IMR-90 (cell line): Measurements from ENCODE around the gene SLC16A4.

ENCODE experiments used
- BHLHE40 ChIP-seq: fragments of 150-350 bp; IDR thresholded peaks from 2 replicates; pipeline ENCODE4 v1.6.1; 2016; ENCODE audit warnings: mild to moderate bottlenecking, low read depth, low read length
- CHD1 ChIP-seq: IDR thresholded peaks from 2 replicates; pipeline ENCODE4 v1.6.1; 2012; ENCODE audit warnings: low read depth, low read length, improper control_type of control experiment
- ELK1 ChIP-seq: fragments of 150-350 bp; IDR thresholded peaks from 2 replicates; pipeline ENCODE4 v1.6.1; 2016; ENCODE audit warnings: low read depth, mild to moderate bottlenecking, low read length, moderate library complexity, borderline replicate concordance
- MAFK ChIP-seq: IDR thresholded peaks from 2 replicates; pipeline ENCODE4 v1.6.1; 2012; ENCODE audit warnings: low read depth, low read length, improper control_type of control experiment
- MAZ ChIP-seq: IDR thresholded peaks from 2 replicates; pipeline ENCODE4 v1.6.1; 2012; ENCODE audit warnings: low read depth, mild to moderate bottlenecking, low read length, improper control_type of control experiment, moderate library complexity, borderline replicate concordance
- MXI1 ChIP-seq: IDR thresholded peaks from 2 replicates; pipeline ENCODE4 v1.6.1; 2012; ENCODE audit warnings: low read depth, mild to moderate bottlenecking, low read length, moderate library complexity, borderline replicate concordance
- POLR2A ChIP-seq: IDR thresholded peaks from 2 replicates; pipeline ENCODE4 v1.6.1; 2012; ENCODE audit warnings: mild to moderate bottlenecking, low read depth, low read length
- RAD21 ChIP-seq: IDR thresholded peaks from 2 replicates; pipeline ENCODE4 v1.6.1; 2012; ENCODE audit warnings: low read length, improper control_type of control experiment
- RFX5 ChIP-seq: IDR thresholded peaks from 2 replicates; pipeline ENCODE4 v1.8.0; 2012; ENCODE audit warnings: low read depth, mild to moderate bottlenecking, low read length, moderate library complexity
- SMC3 ChIP-seq: fragments of 150-350 bp; IDR thresholded peaks from 2 replicates; pipeline ENCODE4 v1.6.1; 2016; ENCODE audit warnings: low read depth, mild to moderate bottlenecking, antibody characterized with exemption, low read length, moderate library complexity
- TF ChIP-seq, protein P1 (sequence below): conservative IDR thresholded peaks from 2 replicates; pipeline ENCODE4 v1.5.1; 2012; ENCODE audit warnings: mild to moderate bottlenecking, low read depth, low read length, improper control_type of control experiment
- TF ChIP-seq, protein P2 (sequence below): fragments of 150-350 bp; IDR thresholded peaks from 2 replicates; pipeline ENCODE4 v1.6.1; 2017; ENCODE audit warnings: mild to moderate bottlenecking, antibody characterized with exemption, low read length, low read depth

- TF ChIP-seq, protein P1, sequence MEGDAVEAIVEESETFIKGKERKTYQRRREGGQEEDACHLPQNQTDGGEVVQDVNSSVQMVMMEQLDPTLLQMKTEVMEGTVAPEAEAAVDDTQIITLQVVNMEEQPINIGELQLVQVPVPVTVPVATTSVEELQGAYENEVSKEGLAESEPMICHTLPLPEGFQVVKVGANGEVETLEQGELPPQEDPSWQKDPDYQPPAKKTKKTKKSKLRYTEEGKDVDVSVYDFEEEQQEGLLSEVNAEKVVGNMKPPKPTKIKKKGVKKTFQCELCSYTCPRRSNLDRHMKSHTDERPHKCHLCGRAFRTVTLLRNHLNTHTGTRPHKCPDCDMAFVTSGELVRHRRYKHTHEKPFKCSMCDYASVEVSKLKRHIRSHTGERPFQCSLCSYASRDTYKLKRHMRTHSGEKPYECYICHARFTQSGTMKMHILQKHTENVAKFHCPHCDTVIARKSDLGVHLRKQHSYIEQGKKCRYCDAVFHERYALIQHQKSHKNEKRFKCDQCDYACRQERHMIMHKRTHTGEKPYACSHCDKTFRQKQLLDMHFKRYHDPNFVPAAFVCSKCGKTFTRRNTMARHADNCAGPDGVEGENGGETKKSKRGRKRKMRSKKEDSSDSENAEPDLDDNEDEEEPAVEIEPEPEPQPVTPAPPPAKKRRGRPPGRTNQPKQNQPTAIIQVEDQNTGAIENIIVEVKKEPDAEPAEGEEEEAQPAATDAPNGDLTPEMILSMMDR = peak; percentile 47
- peak; percentile 85 for TF ChIP-seq POLR2A
- no peak for TF ChIP-seq MAFK
- no peak for TF ChIP-seq MAZ
- no peak for TF ChIP-seq ELK1
- TF ChIP-seq BHLHE40 = peak; percentile 69; the same call in 1 of the 2 replicates
- TF ChIP-seq, protein P2, sequence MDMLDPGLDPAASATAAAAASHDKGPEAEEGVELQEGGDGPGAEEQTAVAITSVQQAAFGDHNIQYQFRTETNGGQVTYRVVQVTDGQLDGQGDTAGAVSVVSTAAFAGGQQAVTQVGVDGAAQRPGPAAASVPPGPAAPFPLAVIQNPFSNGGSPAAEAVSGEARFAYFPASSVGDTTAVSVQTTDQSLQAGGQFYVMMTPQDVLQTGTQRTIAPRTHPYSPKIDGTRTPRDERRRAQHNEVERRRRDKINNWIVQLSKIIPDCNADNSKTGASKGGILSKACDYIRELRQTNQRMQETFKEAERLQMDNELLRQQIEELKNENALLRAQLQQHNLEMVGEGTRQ = peak; percentile 79; the same call in 1 of the 2 replicates
- no peak for TF ChIP-seq SMC3
- TF ChIP-seq RFX5 = no peak
- TF ChIP-seq MXI1 = peak; percentile 26; the same call in 1 of the 2 replicates
- 0 out of 2 replicates have a peak, but pooled peaks have one; percentile 39 for TF ChIP-seq CHD1
- no peak; the same call in none of the 2 replicates for TF ChIP-seq RAD21
Measured at GRCh38 chr1:110338309-110338885, 52.4 kb downstream of the SLC16A4 start.
